Measurements from ENCODE around the gene CDH13.
A peak's percentile ranks its signal among the peaks of the same experiment; 100 is the strongest.

The CDH13 gene

DNA sequence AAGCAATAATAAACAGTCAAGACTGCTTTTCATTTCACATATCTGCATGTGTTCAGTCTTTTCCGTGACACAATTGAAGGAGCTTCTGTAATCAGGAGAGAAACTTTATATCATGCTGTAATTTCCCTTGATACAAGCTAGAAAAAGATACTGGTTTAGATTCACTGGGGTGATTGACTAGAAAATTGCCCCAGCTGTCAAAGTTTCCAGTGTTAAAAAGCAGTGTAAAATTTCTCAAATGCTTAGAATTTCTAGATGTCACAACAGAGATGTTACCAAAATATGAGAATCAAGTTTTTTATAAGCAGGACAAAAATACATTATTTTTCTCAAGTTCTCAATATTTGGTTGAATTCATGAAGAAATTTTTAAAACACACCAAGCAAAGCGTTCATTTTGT is 888.6 kb downstream of the CDH13 start:
- no peak for DNase-seq (ENCODE audit: low spot score)

GRCh38 chr16:83516931-83517330 is 890.2 kb downstream of the CDH13 start:
- DNase-seq (ENCODE audit: low spot score) = no peak

DNA sequence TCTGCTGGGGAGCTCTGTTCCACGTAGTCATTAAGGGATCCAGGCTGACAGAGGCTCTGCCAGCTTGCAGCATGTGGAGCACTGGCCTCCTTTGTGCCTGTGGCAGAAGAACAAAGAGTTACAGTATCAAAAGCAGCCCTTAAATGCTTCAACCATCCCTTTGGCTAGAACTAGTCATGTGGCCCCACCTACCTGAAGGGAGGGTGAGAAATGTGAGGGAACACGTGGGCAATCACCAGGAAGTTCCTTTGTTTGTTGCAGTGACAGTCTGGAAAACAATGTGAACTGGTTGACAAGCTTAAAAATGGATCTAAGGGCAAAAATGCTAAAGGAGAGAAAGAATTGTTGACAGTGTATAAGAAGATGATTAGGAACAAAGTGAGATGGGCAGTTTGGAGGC is 890.6 kb downstream of the CDH13 start:
- no peak for DNase-seq (ENCODE audit: low spot score)

DNA sequence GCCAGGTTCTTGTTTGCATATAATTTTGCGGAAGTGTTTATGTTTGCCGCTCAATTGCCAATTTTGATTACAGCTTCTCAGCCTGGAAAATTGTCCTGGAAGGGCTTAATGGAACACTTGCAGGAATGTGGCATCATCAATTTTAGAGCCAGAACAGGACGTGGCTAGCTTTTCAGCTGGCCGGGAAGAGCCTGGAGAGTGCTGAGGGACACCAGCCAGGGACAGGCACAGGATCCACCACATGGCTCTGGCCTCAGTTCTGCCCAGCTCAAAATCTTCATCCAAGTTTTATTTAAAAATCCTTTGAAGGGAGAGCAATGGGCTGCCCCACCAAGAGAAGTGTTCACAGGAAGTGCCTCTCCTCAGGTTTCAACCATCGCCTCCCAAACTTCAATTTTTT is 893.8 kb downstream of the CDH13 start:
- DNase-seq (ENCODE audit: low spot score) = no peak

- DNase-seq (ENCODE audit: low spot score) = no peak
Observed at GRCh38 chr16:83530293-83530692, 903.5 kb downstream of the CDH13 start.

DNA sequence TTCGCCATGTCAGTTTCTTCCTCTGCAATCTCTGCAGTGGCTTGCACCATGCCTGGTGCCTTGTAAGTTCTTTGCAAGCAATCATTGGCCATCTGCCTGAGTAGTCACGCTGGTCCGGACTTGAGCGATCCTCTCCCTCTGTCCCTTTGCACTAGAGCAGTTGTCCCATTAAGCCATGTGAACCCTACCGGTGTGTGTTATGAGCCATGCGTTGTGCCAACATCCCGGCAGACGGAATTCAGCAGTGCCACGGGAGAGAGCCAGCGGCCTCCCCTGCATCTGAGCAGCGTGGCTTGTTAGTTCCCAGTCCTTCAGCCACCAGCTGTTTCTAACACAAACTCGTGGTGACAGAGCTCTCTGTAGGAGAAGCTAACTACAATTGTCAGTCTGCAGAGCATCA is 905.9 kb downstream of the CDH13 start:
- no peak for DNase-seq (ENCODE audit: low spot score)

DNA sequence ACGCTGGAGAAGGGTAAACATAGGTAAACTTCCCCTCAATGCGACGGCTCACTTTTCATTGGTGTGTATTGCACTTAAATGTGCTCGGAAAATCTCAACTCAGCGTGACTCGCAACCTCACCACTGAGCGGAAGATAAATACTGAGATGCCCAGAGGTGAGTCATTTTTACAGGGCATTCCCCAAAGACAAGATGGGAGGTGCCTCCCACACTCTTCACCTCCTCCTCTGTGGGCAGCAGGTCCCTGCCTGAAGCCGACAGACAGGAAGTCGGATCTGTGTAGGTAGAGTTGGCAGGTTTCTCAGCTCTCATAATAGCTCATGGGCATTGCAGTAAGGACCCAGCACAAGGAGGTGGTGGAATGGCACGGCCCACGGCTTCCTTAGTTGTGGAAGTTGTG is 906.4 kb downstream of the CDH13 start:
- DNase-seq (ENCODE audit: low spot score) = no peak

DNA sequence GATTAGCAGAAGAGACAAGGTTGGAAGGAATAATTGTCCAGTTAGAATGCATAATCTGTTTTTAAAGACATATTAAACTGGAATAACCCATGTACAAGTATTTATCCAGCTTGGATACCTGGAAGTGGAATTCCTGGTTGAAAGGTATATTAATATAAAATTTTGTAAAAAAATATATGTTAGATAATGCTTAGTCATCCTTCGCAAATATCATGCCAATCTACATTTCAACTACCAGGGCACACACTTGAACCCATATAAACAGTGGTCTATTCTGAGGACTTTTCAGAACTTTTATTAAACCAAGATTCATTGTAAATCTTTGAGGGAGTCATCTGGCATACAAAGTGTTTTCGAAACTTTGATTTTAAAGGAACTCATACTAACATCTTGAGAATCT is 911.9 kb downstream of the CDH13 start:
- DNase-seq (ENCODE audit: low spot score) = no peak

GRCh38 chr16:83539736-83540490 is 913.1 kb downstream of the CDH13 start:
- DNase-seq (ENCODE audit: low spot score) = no peak

DNA sequence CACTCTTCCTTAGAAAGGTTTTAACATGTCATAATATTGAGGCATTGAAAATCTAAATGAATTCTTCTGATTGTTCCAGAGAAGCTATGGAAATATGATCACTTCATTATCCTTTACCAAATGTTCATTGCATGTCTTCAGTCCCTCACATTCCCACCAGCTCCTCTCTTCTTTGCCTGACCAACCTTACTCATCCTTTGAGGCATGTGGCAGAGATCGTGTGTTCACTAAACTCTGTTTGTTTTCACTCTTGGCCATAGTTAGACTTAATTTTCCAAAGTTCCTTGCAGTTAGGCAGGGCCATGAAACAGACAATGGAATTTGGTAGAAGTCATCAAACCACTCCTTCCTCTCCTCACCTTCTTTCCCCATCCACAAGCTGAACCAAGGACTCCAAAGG is 914.5 kb downstream of the CDH13 start:
- DNase-seq (ENCODE audit: low spot score) = no peak

- no peak for DNase-seq (ENCODE audit: low spot score)
Observed at GRCh38 chr16:83542491-83542890, 915.7 kb downstream of the CDH13 start.

DNA sequence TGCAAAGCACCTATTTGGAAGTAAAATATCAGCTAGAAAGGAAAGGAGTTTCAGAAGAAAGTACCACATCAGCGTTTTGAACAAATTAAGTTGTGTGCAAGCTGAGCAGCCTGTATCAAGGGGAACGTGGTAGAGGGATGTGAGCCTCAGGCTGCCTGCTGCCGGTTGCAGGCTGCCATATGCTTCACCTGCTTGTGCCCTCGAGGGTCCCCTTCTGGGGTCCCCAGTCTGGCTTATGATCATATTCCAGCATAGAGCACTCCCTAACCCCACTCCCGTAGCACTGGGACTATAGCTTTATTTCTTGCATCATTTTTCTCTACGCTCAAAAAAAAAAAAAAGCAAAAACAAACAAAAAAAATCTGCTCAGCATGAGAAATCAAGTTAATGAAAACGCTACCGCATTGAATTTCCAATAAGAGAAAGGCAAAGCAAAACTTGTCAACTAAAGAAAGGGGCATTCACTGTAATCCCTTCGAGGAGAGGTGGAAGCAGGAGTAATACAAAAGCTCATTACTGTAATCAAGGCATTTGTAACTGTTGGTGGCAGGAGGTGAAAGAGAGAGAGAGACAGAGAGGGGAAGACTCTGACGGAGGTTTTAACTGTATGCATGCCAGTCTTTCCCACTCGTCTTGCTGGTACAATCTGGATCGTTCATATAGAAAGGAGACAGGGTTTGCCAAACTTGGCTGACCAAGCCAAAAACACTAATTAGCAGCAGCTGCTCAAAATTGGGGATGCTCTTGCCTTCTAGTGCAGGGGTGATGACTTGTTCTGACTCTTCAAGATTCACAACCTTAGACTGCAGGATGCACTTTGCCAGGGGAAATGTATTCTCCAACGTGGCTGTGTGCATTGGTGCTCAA is 922.8 kb downstream of the CDH13 start:
- DNase-seq (ENCODE audit: low spot score) = no peak

DNA sequence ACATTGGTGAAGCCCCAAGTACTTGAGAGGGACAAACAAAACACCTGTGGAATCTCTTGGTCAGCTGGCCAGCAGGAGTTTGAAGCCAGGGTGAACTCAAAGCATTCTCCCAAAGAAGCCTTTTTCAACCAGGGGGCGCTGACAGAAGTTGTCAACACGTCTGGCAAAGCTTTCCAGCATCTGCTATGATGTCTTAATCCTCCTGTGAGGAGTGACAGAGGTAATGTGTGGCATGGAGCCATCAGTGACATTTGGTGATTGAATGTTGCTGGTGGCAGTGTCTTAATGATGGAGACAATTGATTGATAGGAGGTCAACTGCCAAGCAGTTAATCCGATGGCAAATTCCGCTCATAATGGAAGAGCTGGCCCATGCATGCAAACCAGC is 923.4 kb downstream of the CDH13 start:
- no peak for DNase-seq (ENCODE audit: low spot score)

- peak; percentile 5 for DNase-seq (ENCODE audit: low spot score)
Observed at GRCh38 chr16:83552228-83552627, 925.5 kb downstream of the CDH13 start.

DNA sequence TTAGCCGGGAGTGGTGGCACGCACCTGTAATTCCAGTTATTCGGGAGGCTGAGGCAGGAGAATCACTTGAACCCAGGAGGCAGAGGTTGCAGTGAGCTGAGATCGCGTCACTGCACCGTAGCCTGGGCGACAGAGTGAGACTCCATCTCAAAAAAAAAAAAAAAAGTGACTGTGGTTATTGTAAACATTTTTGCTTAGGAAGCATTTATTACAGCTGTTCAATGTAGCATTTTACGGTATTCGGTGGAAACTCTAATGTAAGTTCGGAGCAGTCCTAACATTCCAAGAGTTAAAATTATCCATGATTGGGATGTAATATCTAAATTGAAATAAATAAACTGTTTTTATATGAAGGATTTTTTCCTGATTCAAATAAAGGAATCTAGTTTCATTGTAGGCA is 926.2 kb downstream of the CDH13 start:
- no peak for DNase-seq (ENCODE audit: low spot score)

DNA sequence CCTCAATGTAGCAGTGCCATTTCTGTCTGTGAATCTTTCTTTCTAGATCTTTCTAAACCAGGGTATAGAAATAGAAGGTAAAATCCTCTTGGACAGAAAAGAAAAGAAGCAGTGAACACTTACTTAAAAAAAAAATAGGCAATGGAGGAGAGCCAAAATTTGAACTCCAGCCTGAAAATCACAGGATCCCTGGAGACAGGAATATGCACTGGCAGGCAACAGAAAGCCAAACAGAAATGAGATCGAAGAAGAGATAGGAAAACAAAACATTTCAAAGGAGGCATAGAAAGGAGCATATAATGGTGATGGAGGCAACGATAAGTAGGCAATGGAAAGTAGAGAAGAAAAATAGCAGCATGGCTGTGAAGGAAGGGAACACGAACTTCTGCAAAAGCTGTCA is 927.3 kb downstream of the CDH13 start:
- DNase-seq (ENCODE audit: low spot score) = no peak

DNA sequence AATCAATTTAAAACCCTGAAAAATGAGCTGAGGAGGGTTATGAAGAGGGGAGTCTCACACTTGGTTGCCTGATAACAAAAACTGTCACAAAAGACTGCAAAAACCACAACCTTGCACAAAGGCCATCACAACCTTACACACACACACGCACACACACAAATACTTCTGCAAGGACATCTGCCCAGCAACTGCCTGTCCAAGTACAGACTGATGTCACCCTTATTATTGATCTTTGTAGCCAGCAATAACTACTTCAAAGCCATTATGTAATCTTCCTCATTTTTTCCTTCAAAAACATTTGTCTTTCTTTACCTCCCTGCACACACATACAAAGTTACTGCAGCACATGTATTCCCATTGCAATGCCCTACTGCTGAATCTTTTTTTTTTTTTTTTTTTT is 927.8 kb downstream of the CDH13 start:
- DNase-seq (ENCODE audit: low spot score) = no peak

DNA sequence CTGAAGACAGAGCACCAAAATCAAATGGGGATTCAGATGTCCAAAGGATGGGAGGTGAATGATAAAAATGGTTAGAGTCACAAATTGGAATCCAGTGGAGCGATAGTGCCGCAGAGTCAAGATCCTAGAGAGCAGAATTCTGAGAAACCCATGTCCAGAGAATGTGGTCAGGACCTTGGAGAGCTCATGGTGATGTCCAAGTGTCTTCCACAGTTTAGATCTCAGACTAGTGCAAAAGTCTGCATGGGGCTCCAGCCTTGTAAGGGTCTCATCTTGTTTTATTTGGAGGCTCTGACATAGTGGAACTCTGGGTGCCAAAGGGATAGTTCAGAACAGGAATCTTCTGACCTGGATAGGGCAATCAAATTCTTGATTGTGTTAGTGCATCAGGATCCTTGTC is 935.1 kb downstream of the CDH13 start:
- no peak for DNase-seq (ENCODE audit: low spot score)

DNA sequence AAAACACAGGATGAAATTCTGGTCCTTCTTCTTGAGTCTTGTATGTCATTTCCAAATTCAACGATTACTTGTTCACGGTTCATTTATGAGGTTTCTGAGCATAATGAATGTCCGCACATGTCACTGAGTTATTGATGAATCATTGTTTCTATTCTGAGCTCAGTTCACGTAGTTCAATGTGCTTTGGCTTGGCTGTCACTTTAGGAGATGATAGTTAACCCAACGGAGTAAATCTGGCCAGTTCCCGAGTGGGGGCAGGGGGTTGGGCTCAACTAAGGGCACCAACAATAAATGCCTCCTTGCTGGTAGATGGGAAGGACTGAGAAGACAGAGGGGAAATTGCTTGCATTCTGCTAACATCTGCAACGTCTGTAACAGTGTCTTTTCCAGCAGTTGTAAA is 941.6 kb downstream of the CDH13 start:
- no peak for DNase-seq (ENCODE audit: low spot score)

DNA sequence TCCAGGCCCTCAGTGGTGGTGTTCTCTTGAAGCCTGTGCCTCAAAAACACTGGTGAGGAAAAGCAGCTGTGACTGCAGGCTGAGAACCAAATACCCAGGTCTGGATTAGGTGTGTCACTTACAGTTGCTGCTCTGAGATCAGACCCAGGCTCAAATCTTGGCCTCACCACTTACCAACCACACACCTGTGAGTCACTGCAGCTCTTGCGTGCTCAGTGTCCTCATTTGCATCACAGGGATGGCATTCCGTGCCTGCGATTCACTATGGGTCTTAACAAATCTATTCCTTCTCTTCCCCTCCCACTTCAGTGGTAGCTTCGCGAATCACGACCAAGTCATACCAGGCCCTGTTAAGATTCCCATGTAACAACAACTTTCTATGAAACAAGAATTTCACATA is 947.6 kb downstream of the CDH13 start:
- no peak for DNase-seq (ENCODE audit: low spot score)

DNA sequence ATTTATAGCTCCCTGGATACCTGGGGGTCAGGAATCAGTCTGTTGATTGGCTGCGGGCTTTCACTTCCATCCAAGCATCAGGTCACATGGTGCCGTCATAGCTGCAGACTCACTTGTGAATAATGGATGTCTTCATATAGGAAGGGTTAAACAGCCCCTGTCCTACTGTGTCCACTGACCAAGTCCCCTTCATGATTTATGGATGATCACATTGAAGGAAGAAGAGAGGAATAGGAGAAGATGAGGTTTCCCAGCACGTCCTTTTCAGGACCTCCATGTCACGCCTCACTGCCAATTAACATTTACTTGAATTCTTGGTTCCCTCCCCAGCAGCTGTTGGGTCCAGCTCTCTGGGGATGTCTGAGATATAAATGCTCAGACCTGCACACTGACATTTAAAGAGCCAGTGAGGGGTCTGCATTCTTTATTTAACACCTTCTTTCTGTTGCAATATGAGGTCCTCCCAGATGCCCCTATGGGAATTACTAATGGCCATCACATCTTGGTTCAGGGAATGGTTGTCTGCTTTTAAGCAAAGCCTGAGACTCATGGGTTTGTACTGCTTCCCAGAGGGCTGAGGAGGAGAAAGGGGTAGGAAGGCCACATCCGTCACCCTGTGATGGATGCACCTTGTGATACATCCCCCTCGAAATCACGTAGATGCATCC is 950.4 kb downstream of the CDH13 start:
- no peak for DNase-seq (ENCODE audit: low spot score)

DNA sequence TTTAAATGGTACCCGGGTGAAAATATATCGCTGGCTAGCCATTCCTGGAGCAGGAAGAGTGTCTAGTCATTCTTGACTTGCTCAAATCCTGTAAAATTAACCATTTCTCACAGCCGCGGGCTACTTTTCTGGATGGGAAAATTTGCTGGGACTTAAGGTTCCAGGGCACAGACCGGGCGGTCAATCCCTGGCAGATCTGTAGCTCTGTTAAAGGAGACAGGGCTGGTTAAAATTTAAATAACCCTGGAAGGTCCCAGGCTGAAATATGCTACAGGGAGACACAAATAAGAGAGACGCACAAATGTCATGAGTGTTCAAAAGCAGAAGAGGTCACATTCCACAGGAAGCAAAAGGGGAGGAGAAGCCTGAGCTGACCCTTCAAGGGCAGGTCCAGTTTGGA is 951.4 kb downstream of the CDH13 start:
- no peak for DNase-seq (ENCODE audit: low spot score)

GRCh38 chr16:83579027-83579426 is 952.3 kb downstream of the CDH13 start:
- no peak for DNase-seq (ENCODE audit: low spot score)

All from COLO829 (cell line).